VCaP (cell line): ENCODE measurements around the gene ZNF134.

Experiments used
- H3K27ac ChIP-seq: fragments of 450-650 bp; 2 replicates; pipeline ENCODE4 v1.5.1; 2017
- TF ChIP-seq, protein P1 (sequence below): fragments of 450-650 bp; conservative IDR thresholded peaks from 2 replicates; pipeline ENCODE4 v1.5.1; 2017; ENCODE audit warnings: mild to moderate bottlenecking, moderate library complexity

ZNF134 gene

GRCh38 chr19:57642396-57643046 lies 28.5 kb downstream of the ZNF134 start:
- TF ChIP-seq, protein P1, sequence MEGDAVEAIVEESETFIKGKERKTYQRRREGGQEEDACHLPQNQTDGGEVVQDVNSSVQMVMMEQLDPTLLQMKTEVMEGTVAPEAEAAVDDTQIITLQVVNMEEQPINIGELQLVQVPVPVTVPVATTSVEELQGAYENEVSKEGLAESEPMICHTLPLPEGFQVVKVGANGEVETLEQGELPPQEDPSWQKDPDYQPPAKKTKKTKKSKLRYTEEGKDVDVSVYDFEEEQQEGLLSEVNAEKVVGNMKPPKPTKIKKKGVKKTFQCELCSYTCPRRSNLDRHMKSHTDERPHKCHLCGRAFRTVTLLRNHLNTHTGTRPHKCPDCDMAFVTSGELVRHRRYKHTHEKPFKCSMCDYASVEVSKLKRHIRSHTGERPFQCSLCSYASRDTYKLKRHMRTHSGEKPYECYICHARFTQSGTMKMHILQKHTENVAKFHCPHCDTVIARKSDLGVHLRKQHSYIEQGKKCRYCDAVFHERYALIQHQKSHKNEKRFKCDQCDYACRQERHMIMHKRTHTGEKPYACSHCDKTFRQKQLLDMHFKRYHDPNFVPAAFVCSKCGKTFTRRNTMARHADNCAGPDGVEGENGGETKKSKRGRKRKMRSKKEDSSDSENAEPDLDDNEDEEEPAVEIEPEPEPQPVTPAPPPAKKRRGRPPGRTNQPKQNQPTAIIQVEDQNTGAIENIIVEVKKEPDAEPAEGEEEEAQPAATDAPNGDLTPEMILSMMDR: no peak
- peak overlapping the region; percentile 76 for H3K27ac ChIP-seq

- TF ChIP-seq, protein P1: no peak
- peak overlapping the region; percentile 76 for H3K27ac ChIP-seq
Measured at GRCh38 chr19:57643734-57644133, 29.7 kb downstream of the ZNF134 start.

- no peak overlapping the region for H3K27ac ChIP-seq
- TF ChIP-seq, protein P1: no peak
Measured at GRCh38 chr19:57648331-57649003, 34.4 kb downstream of the ZNF134 start.

GRCh38 chr19:57651654-57651996 lies 37.6 kb downstream of the ZNF134 start:
- H3K27ac ChIP-seq: no peak overlapping the region
- TF ChIP-seq, protein P1: no peak

- TF ChIP-seq, protein P1: no peak
- no peak overlapping the region for H3K27ac ChIP-seq
Measured at GRCh38 chr19:57653689-57654088, 39.6 kb downstream of the ZNF134 start.

DNA sequence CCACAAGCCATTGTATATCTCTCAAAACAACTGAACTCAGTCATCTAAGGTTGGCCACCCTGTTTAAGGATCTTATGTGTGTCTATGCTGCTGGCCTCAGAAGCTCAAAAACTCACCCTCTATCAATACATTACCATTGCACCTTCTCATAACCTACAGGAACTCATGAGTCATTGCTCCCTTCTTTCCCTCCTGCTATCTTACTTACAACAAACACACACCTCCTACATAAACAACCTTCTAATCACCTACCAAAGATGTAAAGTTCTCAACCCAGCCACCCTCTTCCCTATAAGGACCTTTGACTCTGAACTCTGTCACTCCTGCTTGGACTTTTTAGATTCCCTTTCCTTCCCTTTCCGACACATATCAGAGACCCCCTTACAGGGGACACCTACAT lies 41.4 kb downstream of the ZNF134 start:
- H3K27ac ChIP-seq: no peak overlapping the region
- TF ChIP-seq, protein P1: no peak

DNA sequence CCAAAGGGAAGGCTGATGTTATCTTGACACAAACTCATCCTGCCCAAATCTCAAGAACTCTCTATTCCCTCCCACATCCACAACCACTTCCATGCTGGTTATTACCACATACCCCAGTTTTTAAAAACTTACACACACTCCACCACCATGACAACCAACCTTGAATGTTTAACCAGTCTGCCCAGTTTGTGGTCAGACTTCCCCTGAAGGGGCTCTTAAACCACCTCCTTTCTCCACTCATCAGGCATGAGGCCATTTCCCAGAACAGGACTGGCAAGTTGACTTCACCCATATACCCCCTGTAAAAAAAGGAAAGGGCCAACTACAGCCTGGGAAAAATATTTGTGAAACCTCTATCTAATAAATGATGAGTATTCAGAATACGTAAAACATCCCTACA lies 42.3 kb downstream of the ZNF134 start:
- no peak overlapping the region for H3K27ac ChIP-seq
- TF ChIP-seq, protein P1: no peak
